Keratinocyte (primary cell): ENCODE data around the gene UBFD1. TPM values are rescaled to one million over a fixed set of nuclear protein-coding genes. Genes with fewer than 3 reads are reported as not detected.

Experiments used
- DNase-seq: peaks from one replicate; pipeline ENCODE4 v3.0.0-alpha.2; 2011; ENCODE audit warnings: low read depth, missing footprints, low spot score
- FAIRE-seq: peaks from 2 replicates; lab custom pipeline; 2011; peaks lifted over from hg19 to GRCh38; lab: Jason Lieb, UNC
- H2AFZ ChIP-seq: 2 replicates; pipeline ENCODE4 v1.6.0; 2012; ENCODE audit warnings: low read length, control low read depth, inconsistent platforms; ENCODE audit not compliant: control insufficient read depth
- H3K27ac ChIP-seq: 2 replicates; pipeline ENCODE4 v1.5.1; 2011; ENCODE audit warnings: low read length; ENCODE audit not compliant: control insufficient read depth, insufficient read depth
- H3K27me3 ChIP-seq: 3 replicates; pipeline ENCODE4 v1.6.0; 2011; ENCODE audit warnings: low read length; ENCODE audit not compliant: control insufficient read depth, insufficient read depth; ENCODE audit errors: extremely low read depth
- H3K36me3 ChIP-seq, 2 experiments: 2 replicates in 1 of 2; 3 replicates in 1 of 2; pipeline ENCODE4 v1.5.1; 2011; ENCODE audit warnings: low read length in 2 of 2, mild to moderate bottlenecking in 1 of 2; ENCODE audit not compliant: control insufficient read depth in 2 of 2, insufficient read depth in 2 of 2; ENCODE audit errors: extremely low read depth in 1 of 2
- H3K4me1 ChIP-seq: 3 replicates; pipeline ENCODE4 v1.5.1; 2011; ENCODE audit warnings: low read length; ENCODE audit not compliant: control insufficient read depth, insufficient read depth; ENCODE audit errors: extremely low read depth
- H3K4me2 ChIP-seq: 3 replicates; pipeline ENCODE4 v1.6.0; 2011; ENCODE audit warnings: low read depth, low read length; ENCODE audit not compliant: control insufficient read depth, insufficient read depth; ENCODE audit errors: extremely low read depth
- H3K4me3 ChIP-seq, 3 experiments: fragments of 200-600 bp in 1 of 3; sonication (generic) in 1 of 3; 2 replicates in 2 of 3; 3 replicates in 1 of 3; pipeline ENCODE4 v1.5.1; 2011 to 2016; ENCODE audit warnings: low read length in 3 of 3, mild to moderate bottlenecking in 3 of 3, control low read depth in 2 of 3, inconsistent platforms in 1 of 3, low read depth in 1 of 3, mixed read lengths in 1 of 3, mixed run types in 1 of 3, moderate library complexity in 1 of 3; ENCODE audit not compliant: control insufficient read depth in 2 of 3, insufficient read depth in 2 of 3; ENCODE audit errors: extremely low read depth in 1 of 3
- H3K79me2 ChIP-seq: 2 replicates; pipeline ENCODE4 v1.6.0; 2012; ENCODE audit warnings: low read length; ENCODE audit not compliant: control insufficient read depth, insufficient read depth
- H3K9ac ChIP-seq: 3 replicates; pipeline ENCODE4 v1.6.0; 2011; ENCODE audit warnings: low read length; ENCODE audit not compliant: control insufficient read depth, insufficient read depth; ENCODE audit errors: extremely low read depth
- H3K9me1 ChIP-seq: 3 replicates; pipeline ENCODE4 v1.6.0; 2011; ENCODE audit warnings: low read length; ENCODE audit not compliant: control insufficient read depth, insufficient read depth; ENCODE audit errors: extremely low read depth
- H3K9me3 ChIP-seq: 2 replicates; pipeline ENCODE4 v1.5.1; 2012; ENCODE audit warnings: low read depth, low read length; ENCODE audit not compliant: control insufficient read depth
- H4K20me1 ChIP-seq: 3 replicates; pipeline ENCODE4 v1.6.0; 2011; ENCODE audit warnings: low read length; ENCODE audit not compliant: control insufficient read depth, insufficient read depth; ENCODE audit errors: extremely low read depth
- EZH2 ChIP-seq: IDR thresholded peaks from one replicate; pipeline ENCODE4 v1.6.1; 2012; ENCODE audit warnings: inconsistent platforms, mild to moderate bottlenecking, low read length, moderate library complexity
- dilution Hi-C: fragments of 300-500 bp; cut with MboI; formaldehyde crosslinking; loops from one replicate; pipeline ENCODE4 v1.7.0; 2020; ENCODE audit warnings: low sequenced_read_pairs; ENCODE audit not compliant: extremely low pct_ligation_motif_present
- polyA plus RNA-seq, 5 experiments: library from polyadenylated mRNA; depleted of rRNA in 3 of 5; stranded (reverse) in 3 of 5; stranded (forward) in 1 of 5; unstranded in 1 of 5; fragments of >200 nt; gene quantifications; 1 replicate in 1 of 5; 2 replicates in 3 of 5; 3 replicates in 1 of 5; pipeline versions ENCODE4 v1.2.1 to v1.2.3, GENCODE V29; 2011 to 2012; ENCODE audit warnings: missing spikeins in 2 of 5, low read depth in 1 of 5, low replicate concordance in 1 of 5
- TF ChIP-seq, protein P1 (sequence below), 3 experiments: IDR thresholded peaks in 1 of 3; conservative IDR thresholded peaks in 1 of 3; optimal IDR thresholded peaks in 1 of 3; 2 replicates in 2 of 3; 3 replicates in 1 of 3; pipeline versions ENCODE3 to v1.5.1; 2011; ENCODE audit warnings: low read length in 3 of 3, mild to moderate bottlenecking in 3 of 3, moderate library complexity in 2 of 3, control low read depth in 1 of 3, inconsistent platforms in 1 of 3; ENCODE audit not compliant: insufficient read depth in 2 of 3; ENCODE audit errors: extremely low read depth in 1 of 3

Gene UBFD1
- polyA plus RNA-seq, 1 donor (not counting 4 experiments of a cell fraction or from before 2014, with no cell fraction given) = 36.3 TPM

DNA sequence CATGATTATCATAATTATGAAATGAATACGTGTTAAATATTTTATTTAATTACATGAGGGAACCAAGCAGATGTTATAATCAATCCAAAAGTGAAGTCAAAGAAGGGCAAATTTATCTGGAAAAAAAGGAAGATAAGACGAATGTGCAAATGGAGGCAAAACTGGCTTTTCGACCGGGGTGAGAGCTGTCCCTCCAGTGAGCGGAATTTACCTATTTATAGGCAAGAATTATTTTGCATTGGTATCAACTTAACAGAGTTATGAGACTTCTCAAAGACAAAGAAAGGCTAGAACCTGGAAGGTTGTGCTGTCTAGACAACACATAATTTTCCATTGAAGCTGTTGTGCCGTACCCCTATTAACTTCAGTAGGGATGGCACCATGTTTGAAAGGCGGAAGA, 45.8 kb upstream of the UBFD1 start:
- no peak overlapping the region for H3K27ac ChIP-seq
- no peak for TF ChIP-seq EZH2
- TF ChIP-seq, protein P1, sequence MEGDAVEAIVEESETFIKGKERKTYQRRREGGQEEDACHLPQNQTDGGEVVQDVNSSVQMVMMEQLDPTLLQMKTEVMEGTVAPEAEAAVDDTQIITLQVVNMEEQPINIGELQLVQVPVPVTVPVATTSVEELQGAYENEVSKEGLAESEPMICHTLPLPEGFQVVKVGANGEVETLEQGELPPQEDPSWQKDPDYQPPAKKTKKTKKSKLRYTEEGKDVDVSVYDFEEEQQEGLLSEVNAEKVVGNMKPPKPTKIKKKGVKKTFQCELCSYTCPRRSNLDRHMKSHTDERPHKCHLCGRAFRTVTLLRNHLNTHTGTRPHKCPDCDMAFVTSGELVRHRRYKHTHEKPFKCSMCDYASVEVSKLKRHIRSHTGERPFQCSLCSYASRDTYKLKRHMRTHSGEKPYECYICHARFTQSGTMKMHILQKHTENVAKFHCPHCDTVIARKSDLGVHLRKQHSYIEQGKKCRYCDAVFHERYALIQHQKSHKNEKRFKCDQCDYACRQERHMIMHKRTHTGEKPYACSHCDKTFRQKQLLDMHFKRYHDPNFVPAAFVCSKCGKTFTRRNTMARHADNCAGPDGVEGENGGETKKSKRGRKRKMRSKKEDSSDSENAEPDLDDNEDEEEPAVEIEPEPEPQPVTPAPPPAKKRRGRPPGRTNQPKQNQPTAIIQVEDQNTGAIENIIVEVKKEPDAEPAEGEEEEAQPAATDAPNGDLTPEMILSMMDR (optimal IDR thresholded peaks at IDR 0.05 in 1 of 3, IDR thresholded peaks at IDR 0.05 in 1 of 3, conservative IDR thresholded peaks at IDR 0.05 in 1 of 3; ENCODE audit: extremely low read depth in 1 of 3, insufficient read depth in 2 of 3, low read length in 3 of 3) = no peak
- H3K79me2 ChIP-seq = peaks cover 26% of the 10 kb centered on the region
- no peaks in the 10 kb centered on the region for H3K9me3 ChIP-seq
- H2AFZ ChIP-seq = no peak overlapping the region
- no peak overlapping the region for H3K4me3 ChIP-seq
- peaks cover 0 to 1% of the 10 kb centered on the region in 2 experiments for H3K36me3 ChIP-seq
- no peaks in the 10 kb centered on the region for H3K4me1 ChIP-seq
- no peaks in the 10 kb centered on the region for H3K27me3 ChIP-seq
- no peak overlapping the region for H3K4me2 ChIP-seq
- H3K9me1 ChIP-seq = no peaks in the 10 kb centered on the region
- dilution Hi-C loops = no loop called here
- DNase-seq (no peak), FAIRE-seq (no peak)
- H4K20me1 ChIP-seq = no peaks in the 10 kb centered on the region
- H3K9ac ChIP-seq = no peak overlapping the region

DNA sequence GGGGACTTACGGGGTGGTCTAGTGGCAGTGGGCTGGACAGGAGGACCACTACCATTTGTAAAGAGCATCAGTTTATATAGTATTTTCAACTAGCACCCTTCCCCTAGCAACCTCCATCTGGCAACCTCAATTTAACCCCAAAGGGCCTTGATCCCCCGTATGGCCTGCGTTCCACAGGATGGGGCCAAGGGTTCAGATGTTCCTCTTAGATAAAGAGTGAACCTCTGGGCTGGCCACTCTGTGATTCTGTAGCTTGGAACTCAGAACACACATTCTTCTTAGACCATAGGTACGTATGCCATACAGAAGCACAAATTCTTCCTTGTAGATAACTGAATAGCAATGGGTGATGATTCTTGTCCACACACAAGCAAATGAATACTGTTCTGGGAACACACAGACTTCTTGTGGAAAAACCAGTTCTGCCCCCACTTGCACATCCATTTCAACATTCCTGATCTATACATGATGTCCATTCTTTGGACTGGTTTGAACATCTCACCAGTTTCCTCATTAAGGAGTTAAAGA, 45.3 kb upstream of the UBFD1 start:
- no peaks in the 10 kb centered on the region for H3K9me1 ChIP-seq
- H3K4me3 ChIP-seq = no peak overlapping the region
- no peaks in the 10 kb centered on the region for H3K9me3 ChIP-seq
- dilution Hi-C loops = no loop called here
- H3K27me3 ChIP-seq = no peaks in the 10 kb centered on the region
- peaks cover 0 to 1% of the 10 kb centered on the region in 2 experiments for H3K36me3 ChIP-seq
- H3K79me2 ChIP-seq = peaks cover 21% of the 10 kb centered on the region
- no peak overlapping the region for H3K9ac ChIP-seq
- H3K4me1 ChIP-seq = no peaks in the 10 kb centered on the region
- no peak overlapping the region for H3K27ac ChIP-seq
- DNase-seq = no peak
- H4K20me1 ChIP-seq = no peaks in the 10 kb centered on the region
- no peak for FAIRE-seq
- H3K4me2 ChIP-seq = no peak overlapping the region
- no peak overlapping the region for H2AFZ ChIP-seq
- TF ChIP-seq EZH2 = no peak
- TF ChIP-seq, protein P1 (optimal IDR thresholded peaks at IDR 0.05 in 1 of 3, IDR thresholded peaks at IDR 0.05 in 1 of 3, conservative IDR thresholded peaks at IDR 0.05 in 1 of 3; ENCODE audit: extremely low read depth in 1 of 3, insufficient read depth in 2 of 3, low read length in 3 of 3) = no peak
